NCI-H226 (cell line): Measurements from ENCODE around the gene JARID2.

Experiments used
- DNase-seq: peaks from one replicate; pipeline ENCODE4 v3.0.0-alpha.2; 2015

Gene JARID2

DNA sequence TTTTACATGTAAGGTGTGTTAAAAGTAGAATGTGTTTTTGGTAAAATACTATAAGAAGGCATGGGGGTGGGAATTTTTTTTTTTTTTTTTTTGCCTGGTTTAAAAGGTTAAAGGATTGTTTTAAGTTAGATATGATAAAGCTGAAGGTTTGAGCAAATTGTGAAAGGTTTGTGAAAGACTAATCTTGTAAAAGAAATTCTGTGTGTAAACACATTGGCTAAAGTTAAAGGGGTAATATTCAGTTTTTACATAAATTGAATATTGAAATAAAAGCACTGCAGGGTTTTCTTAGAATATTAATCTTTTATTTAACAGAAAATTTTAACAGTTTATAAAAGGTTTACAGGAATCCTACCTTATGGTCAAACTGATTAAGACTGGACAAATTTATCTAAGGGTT is 311.3 kb downstream of the JARID2 start:
- no peak for DNase-seq

GRCh38 chr6:15560713-15561112 is 314.8 kb downstream of the JARID2 start:
- DNase-seq: no peak

- no peak for DNase-seq
Observed at GRCh38 chr6:15561447-15562199, 315.8 kb downstream of the JARID2 start.

DNA sequence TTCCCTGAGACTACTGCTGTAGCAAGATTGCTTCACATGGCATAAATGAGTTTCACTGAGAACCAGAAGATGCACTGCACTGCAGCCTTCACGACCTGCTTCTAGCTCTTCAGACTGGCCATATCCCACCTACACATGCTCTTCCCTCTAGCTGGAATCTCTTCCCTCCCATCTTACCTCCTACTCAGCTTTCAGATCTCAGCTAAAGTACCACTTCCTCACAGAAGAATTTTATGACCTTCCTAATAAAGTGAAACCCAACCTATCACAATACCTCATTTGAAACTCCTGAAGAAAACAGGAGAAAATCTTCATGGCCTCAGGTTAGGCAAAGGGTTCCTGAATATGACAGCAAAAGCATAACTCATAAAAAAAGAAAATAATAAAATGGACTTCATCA is 317.1 kb downstream of the JARID2 start:
- no peak for DNase-seq

DNA sequence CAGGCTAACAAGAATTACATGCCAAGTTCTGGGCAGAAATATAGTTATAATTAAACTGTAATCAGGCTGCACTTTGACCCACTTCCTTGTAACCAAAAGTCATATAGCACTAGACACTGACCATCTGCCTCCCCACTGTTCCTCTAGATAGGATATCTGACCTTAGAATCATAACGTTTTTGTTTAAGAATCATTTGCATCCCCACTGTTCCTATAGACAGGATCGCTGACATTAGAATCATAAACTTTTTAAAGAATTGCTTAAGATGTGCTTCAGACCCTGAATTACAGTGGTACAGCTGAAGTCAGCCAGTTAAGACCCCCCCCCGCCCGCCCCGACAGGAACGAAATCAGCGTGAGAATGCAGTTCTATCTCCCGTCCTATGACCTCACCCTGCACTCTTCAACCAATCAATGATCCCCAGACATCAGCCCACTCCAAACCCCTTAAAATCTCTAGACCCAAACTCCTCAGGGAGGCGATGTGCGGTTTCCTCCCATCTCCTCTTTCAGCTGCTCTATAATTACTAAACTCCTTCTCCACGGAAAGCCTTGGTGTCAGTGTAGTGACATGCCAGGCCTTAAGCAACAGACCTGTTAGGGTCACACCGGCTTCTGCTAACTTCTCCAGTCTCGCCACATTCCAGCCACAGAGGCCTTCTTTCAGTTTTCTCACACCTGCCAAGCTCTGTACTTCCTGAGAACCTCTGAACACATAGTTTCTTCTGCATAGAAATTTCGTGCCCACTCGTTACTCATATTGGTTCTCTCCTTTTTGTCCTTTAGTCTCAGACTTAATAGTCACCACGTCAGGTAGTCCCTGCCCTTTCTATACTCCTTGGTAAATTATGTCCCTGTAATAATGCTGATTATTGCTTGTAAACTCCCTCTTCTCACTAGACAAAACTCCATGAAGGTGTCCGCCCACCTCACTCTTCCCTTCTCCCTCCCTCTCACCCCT is 323.4 kb downstream of the JARID2 start:
- no peak for DNase-seq

- DNase-seq: no peak
Observed at GRCh38 chr6:15570171-15570570, 324.3 kb downstream of the JARID2 start.
